Endodermal cell (in vitro differentiated cells): Measurements from ENCODE around the gene ANO3. TPM values are rescaled to one million over a fixed set of nuclear protein-coding genes. Genes with fewer than 3 reads are reported as not detected.

Source experiments
- DNase-seq: peaks from one replicate; pipeline ENCODE4 v3.0.0-alpha.2; 2017
- H3K27ac ChIP-seq: 2 replicates; pipeline ENCODE4 v1.5.1; 2013; ENCODE audit warnings: mild to moderate bottlenecking, low read depth, low read length, moderate library complexity
- H3K27me3 ChIP-seq: 2 replicates; pipeline ENCODE4 v1.6.1; 2013; ENCODE audit warnings: mild to moderate bottlenecking, low read length, moderate library complexity; ENCODE audit not compliant: insufficient read depth, control insufficient read depth, poor library complexity, severe bottlenecking
- H3K36me3 ChIP-seq: 2 replicates; pipeline ENCODE4 v1.7.0; 2013; ENCODE audit warnings: mild to moderate bottlenecking, low read length, moderate library complexity; ENCODE audit not compliant: control insufficient read depth, insufficient read depth
- H3K4me1 ChIP-seq: one replicate; pipeline ENCODE4 v1.7.0; 2013; ENCODE audit warnings: low read length; ENCODE audit not compliant: control insufficient read depth, insufficient read depth
- H3K4me3 ChIP-seq: 2 replicates; pipeline ENCODE4 v1.5.1; 2013; ENCODE audit warnings: mild to moderate bottlenecking, low read length, moderate library complexity
- H3K9ac ChIP-seq: 2 replicates; pipeline ENCODE4 v1.6.1; 2013; ENCODE audit warnings: mild to moderate bottlenecking, low read length, moderate library complexity; ENCODE audit not compliant: poor library complexity, severe bottlenecking; ENCODE audit errors: extremely low read depth
- H3K9me3 ChIP-seq: 2 replicates; pipeline ENCODE4 v1.6.1; 2013; ENCODE audit warnings: mild to moderate bottlenecking, low read length, moderate library complexity; ENCODE audit not compliant: control insufficient read depth
- H3K27ac Mint-ChIP-seq: 2 replicates; pipeline ENCODE4 v1.8.0; 2020; ENCODE audit warnings: mixed read lengths
- H3K27me3 Mint-ChIP-seq: 2 replicates; pipeline ENCODE4 v1.8.0; 2021; ENCODE audit warnings: mild to moderate bottlenecking, mixed read lengths; ENCODE audit not compliant: insufficient read depth
- H3K36me3 Mint-ChIP-seq: 2 replicates; pipeline ENCODE4 v1.8.0; 2020; ENCODE audit warnings: low read depth, mixed read lengths
- H3K4me1 Mint-ChIP-seq: 2 replicates; pipeline ENCODE4 v1.8.0; 2020; ENCODE audit warnings: mixed read lengths
- H3K4me3 Mint-ChIP-seq: 2 replicates; pipeline ENCODE4 v1.8.0; 2020; ENCODE audit warnings: mild to moderate bottlenecking, moderate library complexity, mixed read lengths
- H3K9me3 Mint-ChIP-seq: 2 replicates; pipeline ENCODE4 v1.8.0; 2020; ENCODE audit warnings: mild to moderate bottlenecking, mixed read lengths
- CTCF ChIP-seq: fragments of 200-600 bp; sonication (generic); conservative IDR thresholded peaks from 2 replicates; pipeline ENCODE4 v1.5.0; 2021; ENCODE audit warnings: antibody characterized with exemption, mild to moderate bottlenecking
- WGBS, 2 experiments: methylation state at CpG; one replicate each; pipeline versions ENCODE4 v1.1.5 to v1.1.7; 2013; ENCODE audit warnings: missing lambda C conversion rate in 2 of 2, mixed read lengths in 1 of 2; ENCODE audit not compliant: insufficient coverage in 1 of 2, insufficient read length in 1 of 2; 5-methylcytosine and 5-hydroxymethylcytosine counted together
- total RNA-seq, 2 donors: library from RNA; stranded (reverse); fragmentation: NEBNext Ultra II Directional in 1 of 2; extraction: Animal tissue kit (Norgen Biotek cat#: 25700) in 1 of 2; gene quantifications; 2 replicates in 1 of 2; 3 replicates in 1 of 2; pipeline ENCODE4 v1.2.1, GENCODE V29; 2021

ANO3 gene
- total RNA-seq, 2 donors from 2014 or later, result not detected

DNA sequence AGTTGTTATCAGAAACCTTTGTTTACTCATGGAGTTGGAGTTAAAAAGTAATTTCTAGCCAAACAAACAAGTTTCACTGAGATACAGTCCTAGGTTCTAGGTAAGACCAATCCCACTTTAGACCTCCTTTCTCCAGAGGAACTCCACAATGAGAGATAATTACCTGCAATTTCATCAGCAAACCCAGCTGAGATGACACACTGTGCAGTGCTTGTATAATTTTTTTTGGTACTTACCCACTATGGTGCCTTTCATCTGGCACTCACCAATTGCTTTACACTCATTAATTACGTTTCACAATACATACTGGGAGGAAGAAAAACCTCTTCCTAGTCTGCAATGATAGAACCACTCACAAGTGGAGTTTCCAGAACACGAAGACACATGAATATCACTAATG, 242.0 kb downstream of the ANO3 start:
- H3K27ac Mint-ChIP-seq, result no peak overlapping the region
- Histone ChIP-seq H3K9me3 (no peaks in the 10 kb centered on the region), H3K27ac (no peak overlapping the region), H3K36me3 (no peaks in the 10 kb centered on the region), H3K9ac (no peak overlapping the region), H3K4me3 (no peak overlapping the region), H3K27me3 (no peaks in the 10 kb centered on the region), H3K4me1 (no peaks in the 10 kb centered on the region)
- no peak overlapping the region for H3K4me3 Mint-ChIP-seq
- no peaks in the 10 kb centered on the region for H3K27me3 Mint-ChIP-seq
- no peaks in the 10 kb centered on the region for H3K9me3 Mint-ChIP-seq
- no peaks in the 10 kb centered on the region for H3K36me3 Mint-ChIP-seq
- peaks cover 17% of the 10 kb centered on the region for H3K4me1 Mint-ChIP-seq
- 88 to 94% methylated on average over 1 to 2 of the region's 2 CpGs for WGBS, 2 experiments
- no peak for DNase-seq
- no peak for TF ChIP-seq CTCF

DNA sequence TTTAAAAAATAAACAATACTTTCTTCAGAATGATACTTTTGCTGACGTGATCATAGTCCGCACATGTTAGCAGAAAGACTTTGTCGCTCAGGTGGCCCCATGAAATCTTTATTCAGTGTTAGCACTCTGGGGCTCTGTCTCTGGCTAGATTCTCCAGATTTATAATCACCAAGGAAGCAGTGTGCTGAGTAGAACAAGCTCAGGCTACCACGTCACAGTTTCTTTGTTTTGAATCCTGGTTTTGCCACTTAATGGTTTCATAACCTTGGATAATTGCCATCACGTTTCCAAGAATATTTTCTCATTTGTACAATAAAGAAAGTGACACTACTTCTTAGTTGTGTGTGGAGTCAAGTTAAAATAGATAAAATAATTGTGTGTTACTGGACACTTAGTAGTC, 244.0 kb downstream of the ANO3 start:
- no peak overlapping the region for H3K4me3 Mint-ChIP-seq
- H3K36me3 Mint-ChIP-seq, result no peaks in the 10 kb centered on the region
- 89 to 93% methylated on average over 4 to 5 of the region's 5 CpGs for WGBS, 2 experiments
- peaks cover 17% of the 10 kb centered on the region for H3K4me1 Mint-ChIP-seq
- H3K27me3 Mint-ChIP-seq, result no peaks in the 10 kb centered on the region
- Histone ChIP-seq H3K4me1 (no peaks in the 10 kb centered on the region), H3K9me3 (no peaks in the 10 kb centered on the region), H3K4me3 (no peak overlapping the region), H3K27me3 (no peaks in the 10 kb centered on the region), H3K27ac (no peak overlapping the region), H3K9ac (no peak overlapping the region), H3K36me3 (no peaks in the 10 kb centered on the region)
- TF ChIP-seq CTCF, result no peak
- no peak for DNase-seq
- no peak overlapping the region for H3K27ac Mint-ChIP-seq
- no peaks in the 10 kb centered on the region for H3K9me3 Mint-ChIP-seq

DNA sequence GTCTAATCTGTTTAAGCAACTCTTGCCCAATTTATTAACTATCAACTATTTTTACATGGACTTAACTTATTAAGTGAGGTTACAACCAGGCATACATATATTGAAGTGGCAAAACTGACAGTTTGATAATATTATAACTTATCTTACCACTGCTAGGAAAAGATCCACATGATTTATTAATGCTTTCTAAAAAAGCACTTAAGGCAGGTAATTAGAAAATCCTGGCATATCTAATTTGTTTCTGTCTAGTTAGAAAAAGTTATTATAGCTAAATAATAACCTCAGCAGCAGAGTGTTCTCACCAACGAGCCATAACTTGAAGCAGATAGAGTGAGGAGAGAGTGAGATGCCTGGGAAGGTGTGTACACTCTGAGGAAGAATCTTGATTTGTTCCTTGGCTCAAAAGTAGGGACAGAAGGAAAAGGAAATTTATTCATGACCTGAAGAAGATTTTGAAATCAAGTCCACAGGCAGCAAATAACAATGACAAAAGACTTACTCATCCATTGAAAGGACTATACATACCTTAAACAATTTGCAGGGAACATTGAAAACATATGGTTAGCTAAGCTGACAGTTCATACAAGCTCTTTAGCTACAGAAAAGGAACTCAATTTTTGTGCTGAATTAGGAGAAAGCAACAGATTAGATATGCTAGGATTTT, 247.2 kb downstream of the ANO3 start:
- Histone ChIP-seq H3K9me3 (no peaks in the 10 kb centered on the region), H3K9ac (no peak overlapping the region), H3K27me3 (no peaks in the 10 kb centered on the region), H3K36me3 (no peaks in the 10 kb centered on the region), H3K27ac (no peak overlapping the region), H3K4me1 (no peaks in the 10 kb centered on the region), H3K4me3 (no peak overlapping the region)
- Mint-ChIP-seq H3K4me1 (no peaks in the 10 kb centered on the region), H3K27me3 (no peaks in the 10 kb centered on the region), H3K27ac (no peak overlapping the region), H3K9me3 (no peaks in the 10 kb centered on the region), H3K36me3 (no peaks in the 10 kb centered on the region), H3K4me3 (no peak overlapping the region)
- WGBS, 2 experiments, result 83 to 86% methylated on average over 1 of the region's 1 CpG
- TF ChIP-seq CTCF, result no peak
- no peak for DNase-seq
